NCI-H2171 (cell line): ENCODE data around the gene BICC1.

Experiments
- DNase-seq: peaks from one replicate; lab custom pipeline; 2025; lab: John Stamatoyannopoulos, UW

The BICC1 gene

DNA sequence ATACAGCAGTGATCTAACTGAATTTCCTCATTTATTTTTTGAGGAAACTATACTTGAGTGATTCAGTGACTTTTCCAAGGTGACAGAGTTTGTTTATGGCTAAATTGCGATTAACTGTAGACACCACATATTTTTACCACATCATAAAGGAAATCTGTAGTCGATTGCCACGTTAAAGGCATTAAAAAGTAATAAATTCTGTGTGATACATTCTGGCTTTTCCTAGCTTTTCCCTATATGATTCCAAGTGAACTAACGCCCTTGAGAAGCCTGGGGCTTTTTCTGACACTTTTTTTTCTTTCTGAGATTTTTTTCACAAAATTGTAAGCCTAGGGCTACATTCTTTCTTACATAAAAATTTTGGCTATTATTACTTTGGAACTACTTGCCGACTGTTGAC lies 266.9 kb downstream of the BICC1 start:
- no peak for DNase-seq

DNA sequence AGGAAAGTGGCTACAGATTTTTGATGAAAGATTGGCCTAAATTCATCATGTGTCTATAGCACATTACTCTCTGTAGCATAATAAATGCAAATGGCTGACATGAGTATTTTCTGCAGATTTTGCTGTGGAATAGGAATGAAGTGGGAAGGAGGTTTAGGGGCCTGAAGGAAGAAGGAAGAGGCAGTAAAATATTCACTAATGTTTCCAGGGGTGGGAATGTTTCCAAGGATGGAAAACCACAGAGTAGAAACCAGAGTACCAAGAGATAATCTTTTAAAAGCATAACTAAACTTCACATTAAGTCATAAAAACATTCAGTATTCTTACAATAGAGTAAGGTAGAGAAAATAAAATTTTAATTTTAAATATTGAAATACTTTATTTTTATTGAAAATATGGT lies 267.8 kb downstream of the BICC1 start:
- DNase-seq, result no peak

DNA sequence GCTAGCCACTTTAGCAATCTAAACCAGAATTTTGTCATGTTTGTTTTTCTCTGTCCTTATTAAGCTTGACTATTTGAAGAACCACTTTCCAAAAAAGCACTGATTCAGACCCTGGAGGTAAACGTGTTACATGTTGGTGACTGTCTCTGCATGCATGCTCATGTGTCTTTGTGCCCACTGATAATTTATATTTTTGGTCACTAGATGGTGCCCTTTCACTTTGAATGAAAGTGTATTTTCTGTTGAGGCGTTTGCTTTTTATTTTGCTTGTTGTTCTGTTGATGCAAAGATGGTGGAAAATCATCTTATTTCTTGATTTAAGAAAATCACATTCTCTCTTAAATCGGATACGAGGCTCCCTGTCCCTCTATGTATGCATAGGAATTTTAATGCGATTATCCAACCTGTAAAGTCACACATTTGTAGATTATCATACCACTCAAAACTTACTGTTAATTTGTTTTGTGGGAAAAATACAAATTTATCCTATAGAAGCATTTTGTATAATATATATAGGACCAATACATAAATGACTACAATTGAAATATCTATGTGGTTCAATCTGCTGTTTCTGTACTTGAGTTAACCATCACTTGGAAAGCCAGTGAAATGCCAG lies 269.3 kb downstream of the BICC1 start:
- no peak for DNase-seq

GRCh38 chr10:58782876-58783851 lies 270.5 kb downstream of the BICC1 start:
- DNase-seq, result no peak

GRCh38 chr10:58784361-58784760 lies 271.7 kb downstream of the BICC1 start:
- DNase-seq, result no peak

GRCh38 chr10:58785354-58785753 lies 272.7 kb downstream of the BICC1 start:
- no peak for DNase-seq

- DNase-seq, result no peak
These were observed 278.5 kb downstream of the BICC1 start for GRCh38 chr10:58791137-58791536.

GRCh38 chr10:58795560-58795959 lies 282.9 kb downstream of the BICC1 start:
- no peak for DNase-seq

GRCh38 chr10:58796242-58796641 lies 283.6 kb downstream of the BICC1 start:
- DNase-seq, result no peak

DNA sequence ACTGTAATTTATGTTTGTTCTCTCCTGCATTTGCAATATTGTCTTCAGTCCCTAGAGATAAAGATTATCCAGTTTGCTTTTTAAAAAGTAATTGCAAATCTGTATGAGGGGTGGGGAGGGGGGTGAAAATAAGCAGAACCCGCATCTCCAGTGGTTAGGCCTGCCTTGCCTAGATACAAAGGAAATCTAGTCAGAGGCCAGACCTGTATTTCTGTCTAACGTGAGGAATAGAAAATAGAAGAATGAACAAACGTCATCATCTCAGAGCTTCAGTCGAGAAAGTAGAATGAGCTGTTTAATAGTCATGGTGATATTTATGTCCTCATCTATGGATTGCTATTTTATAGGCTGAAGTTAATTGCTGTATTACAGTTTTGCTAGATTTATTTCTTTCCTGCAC lies 284.2 kb downstream of the BICC1 start:
- DNase-seq, result no peak

DNA sequence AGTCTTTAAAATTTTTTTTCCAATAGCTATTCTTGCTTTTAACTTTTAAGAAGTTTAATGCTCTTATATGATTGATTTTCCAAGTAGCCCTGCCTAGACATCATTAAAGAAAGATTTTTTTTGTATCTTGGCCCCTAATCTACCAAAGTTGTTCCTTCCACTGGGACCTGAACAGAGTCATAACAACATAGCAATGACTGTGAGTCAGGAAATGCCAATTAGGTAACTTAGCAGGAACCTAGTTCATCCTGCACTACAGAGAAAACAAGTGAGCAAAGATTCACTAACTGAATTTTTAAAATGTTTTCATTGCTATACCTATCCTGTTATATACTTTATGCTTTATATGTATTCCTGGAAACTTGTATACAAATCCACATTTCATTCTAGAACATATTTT lies 284.7 kb downstream of the BICC1 start:
- DNase-seq, result no peak

- DNase-seq, result no peak
These were observed 289.4 kb downstream of the BICC1 start for GRCh38 chr10:58802047-58802446.

- DNase-seq, result no peak
These were observed 293.7 kb downstream of the BICC1 start for GRCh38 chr10:58806323-58806722.

DNA sequence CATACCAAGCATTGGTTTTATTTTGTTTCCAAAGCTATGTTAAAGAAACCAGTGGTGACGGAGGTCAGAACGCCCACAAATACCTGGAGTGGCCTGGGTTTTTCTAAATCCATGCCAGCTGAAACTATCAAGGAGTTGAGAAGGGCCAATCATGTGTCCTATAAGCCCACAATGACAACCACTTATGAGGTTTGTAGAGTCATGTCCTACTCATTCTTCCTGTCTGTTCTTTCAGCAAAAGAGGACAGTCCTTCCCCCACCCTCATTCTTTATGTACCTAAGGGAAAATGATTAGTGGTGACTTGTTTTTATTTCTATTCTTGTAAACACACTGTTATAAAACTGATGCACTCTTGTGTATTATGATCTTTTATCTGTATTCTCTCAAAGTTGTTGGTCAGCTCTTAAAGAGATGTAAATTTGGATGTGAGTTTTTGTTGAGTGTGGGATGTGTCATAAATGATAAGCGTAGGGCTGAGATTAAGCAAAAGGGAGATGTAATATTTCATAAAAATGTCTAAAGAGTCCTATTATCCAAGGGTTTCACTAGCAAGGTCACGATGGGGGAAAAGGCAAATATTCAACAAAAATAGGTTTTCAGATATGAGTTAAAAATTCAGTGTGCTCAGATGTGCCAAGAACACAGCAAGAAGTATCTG lies 294.4 kb downstream of the BICC1 start:
- DNase-seq, result no peak

GRCh38 chr10:58807629-58808022 lies 295.0 kb downstream of the BICC1 start:
- no peak for DNase-seq

DNA sequence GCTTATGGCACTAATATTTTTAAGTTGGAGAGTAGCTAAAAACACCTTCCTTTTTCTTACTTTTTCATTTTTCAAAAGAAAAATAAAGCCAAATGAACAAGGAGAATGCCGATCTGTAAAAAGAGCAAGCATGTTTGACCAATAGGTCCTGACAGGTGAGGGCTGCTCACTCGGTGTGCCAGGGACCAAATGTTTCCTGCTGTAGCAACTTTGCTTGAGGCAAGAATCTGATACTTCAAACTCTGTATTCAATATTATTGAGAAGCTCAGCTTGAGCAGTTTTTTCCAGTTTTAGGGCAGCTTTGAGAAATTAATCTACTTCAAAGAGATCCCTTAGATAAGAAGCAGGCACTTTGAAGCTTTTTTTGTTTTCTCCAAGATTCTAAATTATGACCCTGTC lies 298.1 kb downstream of the BICC1 start:
- DNase-seq, result no peak

- DNase-seq, result no peak
These were observed 300.9 kb downstream of the BICC1 start for GRCh38 chr10:58813573-58813972.

GRCh38 chr10:58817201-58817846 lies 304.7 kb downstream of the BICC1 start:
- no peak for DNase-seq

DNA sequence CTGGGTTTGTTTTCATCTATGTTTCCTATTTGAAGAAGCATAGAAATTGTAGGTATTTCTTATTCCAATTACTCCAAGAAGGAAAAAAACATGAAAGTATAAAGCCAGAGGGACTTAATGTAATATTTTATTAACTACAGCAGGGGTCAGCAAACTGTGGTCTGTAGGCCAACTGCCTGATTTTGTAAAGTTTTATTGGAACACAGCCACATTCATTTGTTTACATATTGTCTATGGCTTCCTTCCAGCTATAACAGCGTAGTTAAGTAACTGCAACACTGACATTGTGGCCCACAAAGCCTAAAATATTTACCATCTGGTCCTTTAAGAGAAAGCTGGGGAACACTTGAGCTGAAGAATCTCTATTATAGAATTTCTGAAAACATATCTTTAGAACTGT lies 306.2 kb downstream of the BICC1 start:
- DNase-seq, result no peak

DNA sequence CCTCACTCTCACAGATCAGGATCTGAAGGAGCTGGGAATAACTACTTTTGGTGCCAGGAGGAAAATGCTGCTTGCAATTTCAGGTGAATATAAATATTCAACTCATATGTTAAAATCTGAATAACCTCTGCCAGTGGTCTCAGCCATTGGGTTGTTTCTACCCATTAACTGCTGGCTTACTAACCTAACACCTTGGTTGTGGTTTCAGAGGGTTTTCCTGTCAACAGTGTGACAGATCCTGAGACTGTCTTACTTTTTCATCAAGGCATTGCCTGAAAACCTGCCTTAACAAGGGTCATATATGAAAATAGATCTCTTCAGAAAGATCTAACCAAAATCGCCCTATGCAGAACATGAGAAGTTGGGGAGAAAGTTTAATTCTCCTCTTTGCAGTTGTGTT lies 307.7 kb downstream of the BICC1 start:
- no peak for DNase-seq

GRCh38 chr10:58820861-58821751 lies 308.4 kb downstream of the BICC1 start:
- DNase-seq, result no peak

DNA sequence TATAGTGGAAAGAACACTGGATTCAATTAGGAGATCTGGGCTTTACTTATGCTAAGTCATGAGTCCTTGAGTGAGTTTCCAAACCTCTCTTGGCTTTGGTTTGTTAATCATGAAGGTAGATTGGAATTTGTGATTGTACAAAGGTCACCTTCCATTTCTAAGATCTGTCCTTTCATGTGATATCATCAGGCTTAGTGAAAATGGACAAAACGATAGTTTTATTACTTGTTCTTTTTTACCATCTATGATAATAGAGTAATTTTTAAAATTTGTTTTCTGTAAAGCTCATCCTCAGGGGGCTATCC lies 309.0 kb downstream of the BICC1 start:
- no peak for DNase-seq
